ENCODE results near the gene MET.

GRCh38 chr7:116771640-116772039, 99.6 kb downstream of the MET start:
- TF ChIP-seq ZNF850 (CRISPR knock-in tag; conservative IDR thresholded peaks at IDR 0.05) = no peak
- TF ChIP-seq CTCF (CRISPR knock-in tag; IDR thresholded peaks at IDR 0.05) = no peak
- TF ChIP-seq MYC (CRISPR knock-in tag; IDR thresholded peaks at IDR 0.05; ENCODE audit: borderline replicate concordance) = no peak
- TF ChIP-seq CREM (IDR thresholded peaks at IDR 0.05) = no peak
- TF ChIP-seq CREM (CRISPR knock-in tag; IDR thresholded peaks at IDR 0.05) = no peak
- no peak for TF ChIP-seq HNF4A (CRISPR knock-in tag; IDR thresholded peaks at IDR 0.05)
- no peak for TF ChIP-seq POLR2G (IDR thresholded peaks at IDR 0.05; ENCODE audit: low read depth, low read length)
- TF ChIP-seq ZNF343 (CRISPR knock-in tag; IDR thresholded peaks at IDR 0.05) = no peak
- no peak for TF ChIP-seq SIN3A (IDR thresholded peaks at IDR 0.05; ENCODE audit: borderline replicate concordance, low read depth, low read length)
- no peak for TF ChIP-seq EZH2 (conservative IDR thresholded peaks at IDR 0.05; ENCODE audit: low read depth, low read length)
- TF ChIP-seq ZNF354B (CRISPR knock-in tag; IDR thresholded peaks at IDR 0.05) = no peak
- TF ChIP-seq FOXA3 (CRISPR knock-in tag; IDR thresholded peaks at IDR 0.05) = no peak
- TF ChIP-seq ZNF597 (CRISPR knock-in tag; IDR thresholded peaks at IDR 0.05) = no peak
- TF ChIP-seq ATF3 (CRISPR knock-in tag; IDR thresholded peaks at IDR 0.05) = no peak
- no peak for TF ChIP-seq DRAP1 (CRISPR knock-in tag; IDR thresholded peaks at IDR 0.05)

Measured in HepG2 (cell line).